IMR-90 (cell line): ENCODE results near the gene KTN1. TPM values are rescaled to one million over a fixed set of nuclear protein-coding genes. Genes with fewer than 3 reads are reported as not detected.
A peak's percentile ranks its signal among the peaks of the same experiment; 100 is the strongest.

Source experiments
- ATAC-seq: fragments of 200-7000 bp; cut with Tn5 transposase; 2 replicates; pipeline ENCODE4 v1.9.1; 2020; ENCODE audit warnings: low read depth, mild to moderate bottlenecking, moderate library complexity
- BruUV-seq: library from RNA; stranded (reverse); fragments of 400-500 nt; replicated peaks from 2 replicates; lab custom pipeline; 2021; lab: Mats Ljungman, UMichigan
- CTCF ChIA-PET: fragments of 300-600 bp; formaldehyde crosslinking; extraction: SDS; loops from one replicate; lab custom pipeline; 2021; ENCODE audit warnings: antibody characterized with exemption; lab: Yijun Ruan, JAX
- POLR2A ChIA-PET: fragments of 300-600 bp; sonication (Branson Sonifier 250); formaldehyde crosslinking; loops from one replicate; lab custom pipeline; 2022; ENCODE audit warnings: antibody characterized with exemption; ENCODE audit not compliant: unreplicated experiment; lab: Charles Lee
- DNase-seq: peaks from one replicate; pipeline ENCODE4 v3.0.0; 2013
- H2AFZ ChIP-seq: replicated peaks from 2 replicates; pipeline ENCODE3; 2013; ENCODE audit warnings: low read length, mild to moderate bottlenecking; ENCODE audit not compliant: poor library complexity
- H2AK5ac ChIP-seq: 2 replicates; pipeline ENCODE4 v1.6.1; 2013; ENCODE audit warnings: low read depth, low read length, inconsistent platforms
- H2AK9ac ChIP-seq: replicated peaks from 2 replicates; pipeline ENCODE3; 2013; ENCODE audit warnings: mild to moderate bottlenecking, low read depth, low read length, moderate library complexity; ENCODE audit not compliant: poor library complexity
- H2BK120ac ChIP-seq: 2 replicates; pipeline ENCODE4 v1.6.1; 2013; ENCODE audit warnings: low read depth, low read length, inconsistent platforms
- H2BK15ac ChIP-seq: 3 replicates; pipeline ENCODE4 v1.6.1; 2013; ENCODE audit warnings: low read depth, low read length, inconsistent platforms
- H2BK20ac ChIP-seq: 2 replicates; pipeline ENCODE4 v1.6.1; 2013; ENCODE audit warnings: low read depth, mild to moderate bottlenecking, inconsistent platforms, low read length, moderate library complexity
- H2BK5ac ChIP-seq: 2 replicates; pipeline ENCODE4 v1.6.1; 2013; ENCODE audit warnings: mild to moderate bottlenecking, low read depth, low read length, inconsistent platforms; ENCODE audit not compliant: poor library complexity, severe bottlenecking
- H3K14ac ChIP-seq: replicated peaks from 2 replicates; pipeline ENCODE4 v1.6.1; 2013; ENCODE audit warnings: low read depth, low read length, inconsistent platforms
- H3K18ac ChIP-seq: 2 replicates; pipeline ENCODE4 v1.6.1; 2013; ENCODE audit warnings: low read depth, low read length, control low read depth
- H3K23ac ChIP-seq: 2 replicates; pipeline ENCODE4 v1.6.1; 2013; ENCODE audit warnings: low read depth, low read length, inconsistent platforms
- H3K27ac ChIP-seq: 2 replicates; pipeline ENCODE4 v1.5.1; 2013; ENCODE audit warnings: mild to moderate bottlenecking, control low read depth, low read length; ENCODE audit not compliant: insufficient read depth
- H3K27me3 ChIP-seq: 2 replicates; pipeline ENCODE4 v1.6.1; 2013; ENCODE audit warnings: low read length; ENCODE audit not compliant: control insufficient read depth, insufficient read depth
- H3K36me3 ChIP-seq: 2 replicates; pipeline ENCODE4 v1.6.1; 2013; ENCODE audit warnings: low read length, mixed read lengths; ENCODE audit not compliant: control insufficient read depth, insufficient read depth
- H3K4ac ChIP-seq: 2 replicates; pipeline ENCODE4 v1.6.1; 2013; ENCODE audit warnings: low read depth, low read length, inconsistent platforms
- H3K4me1 ChIP-seq: 2 replicates; pipeline ENCODE4 v1.6.1; 2013; ENCODE audit warnings: low read length, mixed read lengths; ENCODE audit not compliant: control insufficient read depth, insufficient read depth
- H3K4me2 ChIP-seq: 2 replicates; pipeline ENCODE4 v1.6.1; 2013; ENCODE audit warnings: low read depth, mild to moderate bottlenecking, control low read depth, low read length, moderate library complexity
- H3K4me3 ChIP-seq: 2 replicates; pipeline ENCODE4 v1.5.1; 2013; ENCODE audit warnings: low read depth, mild to moderate bottlenecking, control low read depth, low read length, moderate library complexity; ENCODE audit not compliant: insufficient read depth
- H3K56ac ChIP-seq: 2 replicates; pipeline ENCODE4 v1.6.1; 2013; ENCODE audit warnings: low read length, inconsistent platforms; ENCODE audit not compliant: insufficient read depth; ENCODE audit errors: extremely low read depth
- H3K79me1 ChIP-seq, 2 experiments: 2 replicates each; pipeline ENCODE4 v1.6.1; 2013; ENCODE audit warnings: low read length in 2 of 2, inconsistent platforms in 1 of 2, low read depth in 1 of 2
- H3K9ac ChIP-seq: 2 replicates; pipeline ENCODE4 v1.6.1; 2013; ENCODE audit warnings: low read depth, low read length, control low read depth
- H3K9me1 ChIP-seq: 2 replicates; pipeline ENCODE4 v1.6.1; 2013; ENCODE audit warnings: low read length, inconsistent platforms; ENCODE audit not compliant: insufficient read depth
- H3K9me3 ChIP-seq: 2 replicates; pipeline ENCODE4 v1.6.1; 2013; ENCODE audit warnings: low read length; ENCODE audit not compliant: control insufficient read depth, insufficient read depth
- H4K20me1 ChIP-seq: 2 replicates; pipeline ENCODE4 v1.6.1; 2013; ENCODE audit warnings: low read length, inconsistent platforms; ENCODE audit not compliant: insufficient read depth
- H4K5ac ChIP-seq: 2 replicates; pipeline ENCODE4 v1.6.1; 2013; ENCODE audit warnings: mild to moderate bottlenecking, low read depth, low read length, control low read depth
- H4K8ac ChIP-seq, 2 experiments: 2 replicates each; pipeline ENCODE4 v1.6.1; 2013; ENCODE audit warnings: low read depth in 2 of 2, low read length in 2 of 2, control low read depth in 1 of 2, inconsistent platforms in 1 of 2
- H4K91ac ChIP-seq: 2 replicates; pipeline ENCODE4 v1.6.1; 2013; ENCODE audit warnings: low read depth, low read length, inconsistent platforms; ENCODE audit not compliant: insufficient read depth
- BHLHE40 ChIP-seq: fragments of 150-350 bp; IDR thresholded peaks from 2 replicates; pipeline ENCODE4 v1.6.1; 2016; ENCODE audit warnings: mild to moderate bottlenecking, low read depth, low read length
- CHD1 ChIP-seq: IDR thresholded peaks from 2 replicates; pipeline ENCODE4 v1.6.1; 2012; ENCODE audit warnings: low read depth, low read length, improper control_type of control experiment
- CTCF ChIP-seq: conservative IDR thresholded peaks from 2 replicates; pipeline ENCODE4 v1.5.1; 2012; ENCODE audit warnings: mild to moderate bottlenecking, low read depth, low read length, improper control_type of control experiment
- FOS ChIP-seq: fragments of 150-350 bp; IDR thresholded peaks from 2 replicates; pipeline ENCODE4 v1.6.1; 2016; ENCODE audit warnings: low read depth, low read length
- MXI1 ChIP-seq: IDR thresholded peaks from 2 replicates; pipeline ENCODE4 v1.6.1; 2012; ENCODE audit warnings: low read depth, mild to moderate bottlenecking, low read length, moderate library complexity, borderline replicate concordance
- RAD21 ChIP-seq: IDR thresholded peaks from 2 replicates; pipeline ENCODE4 v1.6.1; 2012; ENCODE audit warnings: low read length, improper control_type of control experiment
- SMC3 ChIP-seq: fragments of 150-350 bp; IDR thresholded peaks from 2 replicates; pipeline ENCODE4 v1.6.1; 2016; ENCODE audit warnings: low read depth, mild to moderate bottlenecking, antibody characterized with exemption, low read length, moderate library complexity
- WGBS, 2 experiments: methylation state at CpG; one replicate each; pipeline versions ENCODE4 v1.1.5 to v1.1.7; 2013; ENCODE audit warnings: missing lambda C conversion rate in 2 of 2; ENCODE audit not compliant: insufficient read length in 1 of 2; ENCODE audit errors: extremely low coverage in 2 of 2; 5-methylcytosine and 5-hydroxymethylcytosine counted together
- dilution Hi-C: fragments of 300-500 bp; cut with HindIII; formaldehyde crosslinking; loops from one replicate; pipeline ENCODE4 v1.14.3; 2018; ENCODE audit warnings: low sequenced_read_pairs; ENCODE audit not compliant: unreplicated experiment
- in situ Hi-C: fragments of 300-500 bp; cut with MboI; formaldehyde crosslinking; loops from 3 replicates; pipeline ENCODE4 v1.14.3; 2019; ENCODE audit warnings: low sequenced_read_pairs, inconsistent platforms, mixed read lengths
- intact Hi-C: fragments of 100-400 bp; cut with micrococcal nuclease; formaldehyde crosslinking; loops from 2 replicates; pipeline ENCODE4 v1.10.0; 2022
- polyA plus RNA-seq, 3 experiments: library from polyadenylated mRNA; depleted of rRNA; stranded (reverse); fragments of >200 nt; gene quantifications; 2 replicates each; pipeline ENCODE4 v1.2.3, GENCODE V29; 2012; ENCODE audit warnings: low replicate concordance in 1 of 3
- total RNA-seq: library from RNA; depleted of rRNA; stranded (reverse); fragments of >200 nt; gene quantifications from 2 replicates; pipeline ENCODE4 v1.2.3, GENCODE V29; 2012

The KTN1 gene
- total and polyA plus RNA-seq, 2 of the 4 experiments (the other 2 are of a cell fraction): 42.1 to 57.2 TPM

GRCh38 chr14:55731881-55732498 lies 152.0 kb downstream of the KTN1 start:
- no CpG with 5 or more reads among the region's 2 CpGs for WGBS, 2 experiments
- ATAC-seq (peak; percentile 66), DNase-seq (peak; percentile 24)
- ChIA-PET POLR2A (no interaction called here), CTCF (interaction anchor here (0.6 to 1.6 kb wide), 8 partner anchors 9 to 739 kb away, joined by 3 to 9 read pairs (median 4); no protein-coding TSS in a partner anchor)
- no peak overlapping the region for H3K23ac ChIP-seq
- no peaks in the 10 kb centered on the region for H3K27me3 ChIP-seq
- no peaks in the 10 kb centered on the region; the same call in 1 of the 2 replicates for H3K9me1 ChIP-seq
- no peaks in the 10 kb centered on the region for H3K36me3 ChIP-seq
- H2BK15ac ChIP-seq: no peak overlapping the region
- no peaks in the 10 kb centered on the region for H3K79me1 ChIP-seq
- H2BK20ac ChIP-seq: no peak overlapping the region
- H3K4ac ChIP-seq: no peak overlapping the region
- H2BK5ac ChIP-seq: no peak overlapping the region
- TF ChIP-seq FOS (no peak), MXI1 (no peak), BHLHE40 (no peak), CHD1 (no peak), SMC3 (peak; percentile 61), CTCF (peak; percentile 64), RAD21 (peak; percentile 72)
- no peaks in the 10 kb centered on the region for H3K4me1 ChIP-seq
- no peak overlapping the region for H3K9ac ChIP-seq
- H2AFZ ChIP-seq: no peak overlapping the region
- no peak overlapping the region for H3K27ac ChIP-seq
- H3K56ac ChIP-seq: no peak overlapping the region
- no peak overlapping the region for H2BK120ac ChIP-seq
- H2AK5ac ChIP-seq: no peak overlapping the region
- H2AK9ac ChIP-seq: no peak overlapping the region
- peaks cover 2% of the 10 kb centered on the region for H3K9me3 ChIP-seq
- no peak overlapping the region for H3K18ac ChIP-seq
- dilution Hi-C loops: no loop called here
- no peak overlapping the region for H4K5ac ChIP-seq
- BruUV-seq: no TSS peak
- H3K4me2 ChIP-seq: no peak overlapping the region
- H4K8ac ChIP-seq: no peak overlapping the region
- no peak overlapping the region for H4K91ac ChIP-seq
- in situ Hi-C loops: no loop called here
- H3K4me3 ChIP-seq: no peak overlapping the region
- intact Hi-C loops: loop anchor here (1.0 to 10.0 kb wide), 5 partner anchors 273 to 740 kb away; partner anchors contain the start of gene PELI2
- H3K14ac ChIP-seq: no peak overlapping the region
- no peaks in the 10 kb centered on the region for H4K20me1 ChIP-seq
